Muscle layer of colon (tissue), 2 donors: ENCODE results near the gene MIER2.
"Not testable (repeated sequence)": the region's sequence is repeated elsewhere in the genome, so short reads cannot be mapped to it uniquely, and the experiment has no call there.

ENCODE experiments used
- H3K27ac ChIP-seq: one replicate; pipeline ENCODE4 v1.7.0; 2013; ENCODE audit warnings: low read depth, mild to moderate bottlenecking, low read length, moderate library complexity
- H3K27me3 ChIP-seq, 2 donors: one replicate each; pipeline ENCODE4 v1.7.0; 2013; ENCODE audit warnings: low read length in 2 of 2, mild to moderate bottlenecking in 2 of 2; ENCODE audit not compliant: insufficient read depth in 2 of 2, control insufficient read depth in 1 of 2
- H3K36me3 ChIP-seq: one replicate; pipeline ENCODE4 v1.7.0; 2013; ENCODE audit warnings: mild to moderate bottlenecking, low read length; ENCODE audit not compliant: insufficient read depth
- H3K4me1 ChIP-seq: one replicate; pipeline ENCODE4 v1.7.0; 2013; ENCODE audit warnings: mild to moderate bottlenecking, low read length; ENCODE audit not compliant: insufficient read depth
- H3K4me3 ChIP-seq, 2 donors: one replicate each; pipeline ENCODE4 v1.7.0; 2013; ENCODE audit warnings: low read length in 2 of 2, low read depth in 1 of 2, mild to moderate bottlenecking in 1 of 2, moderate library complexity in 1 of 2
- H3K9ac ChIP-seq: one replicate; pipeline ENCODE4 v1.7.0; 2013; ENCODE audit warnings: low read length
- H3K9me3 ChIP-seq: one replicate; pipeline ENCODE4 v1.7.0; 2013; ENCODE audit warnings: mild to moderate bottlenecking, low read length
- donor health status: abdominal sarcoma.
- donor health status: Adenocarcinoma of cecum.

Gene MIER2

GRCh38 chr19:368630-369024, 24.0 kb upstream of the MIER2 start:
- H3K9ac ChIP-seq: no peak overlapping the region
- peaks cover 0 to 9% of the 10 kb centered on the region in 2 donors for H3K27me3 ChIP-seq
- no peak overlapping the region for H3K27ac ChIP-seq
- no peaks in the 10 kb centered on the region for H3K4me1 ChIP-seq
- H3K9me3 ChIP-seq: no peaks in the 10 kb centered on the region
- H3K36me3 ChIP-seq: no peaks in the 10 kb centered on the region
- no peak overlapping the region for H3K4me3 ChIP-seq

GRCh38 chr19:367963-368629, 23.5 kb upstream of the MIER2 start:
- H3K9me3 ChIP-seq: no peaks in the 10 kb centered on the region
- H3K27me3 ChIP-seq: peaks cover 0 to 4% of the 10 kb centered on the region in 2 donors
- no peaks in the 10 kb centered on the region for H3K4me1 ChIP-seq
- H3K36me3 ChIP-seq: no peaks in the 10 kb centered on the region
- no peak overlapping the region for H3K9ac ChIP-seq
- H3K27ac ChIP-seq: no peak overlapping the region
- no peak overlapping the region for H3K4me3 ChIP-seq

DNA sequence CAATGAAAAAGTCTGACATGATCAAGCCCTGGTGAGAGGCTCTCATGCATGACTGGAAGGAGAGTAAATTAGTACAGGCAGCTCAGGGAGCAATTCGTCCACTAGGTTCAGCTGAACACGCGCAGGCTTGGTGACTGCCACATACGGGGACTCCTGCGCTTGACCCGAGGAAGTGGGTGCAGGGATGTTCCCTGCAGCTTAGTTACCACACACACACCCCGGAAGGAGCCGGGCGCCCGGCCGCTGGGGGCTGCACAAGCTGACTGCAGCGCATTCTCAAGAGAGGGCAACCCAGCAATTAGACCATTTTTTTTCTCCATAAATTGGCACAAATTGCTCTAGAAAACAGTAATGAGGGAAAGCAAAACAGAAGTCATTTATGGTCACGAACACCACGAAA, 23.0 kb upstream of the MIER2 start:
- H3K27me3 ChIP-seq: peaks cover 0 to 3% of the 10 kb centered on the region in 2 donors

DNA sequence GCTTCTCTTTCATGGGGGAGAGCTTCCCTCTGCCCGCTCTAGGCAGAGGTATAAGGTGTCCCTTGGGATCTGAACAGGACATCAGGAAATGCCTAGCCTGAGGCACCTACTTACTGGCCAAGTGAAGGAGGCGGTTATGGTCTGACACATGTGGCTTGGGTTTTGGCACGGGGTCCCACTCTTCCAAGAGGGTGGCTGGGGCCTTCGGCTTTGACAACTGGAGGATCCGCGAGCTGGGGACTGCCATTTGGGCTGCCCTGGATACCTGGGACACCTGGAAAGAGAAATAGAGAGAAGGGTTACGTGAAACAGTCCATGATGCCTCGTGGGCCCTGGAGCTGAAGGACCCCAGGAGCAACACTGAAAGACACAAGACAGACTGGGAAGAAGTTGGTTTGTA, 22.4 kb upstream of the MIER2 start:
- Histone ChIP-seq H3K27ac (no peak overlapping the region), H3K4me1 (no peaks in the 10 kb centered on the region), H3K9me3 (no peaks in the 10 kb centered on the region), H3K9ac (no peak overlapping the region), H3K27me3 (peaks cover 0 to 3% of the 10 kb centered on the region in 2 donors), H3K4me3 (no peak overlapping the region), H3K36me3 (no peaks in the 10 kb centered on the region)

More for the DNA sequence above, 23.0 kb upstream of the MIER2 start:
- Histone ChIP-seq H3K9ac (no peak overlapping the region), H3K27ac (no peak overlapping the region), H3K9me3 (no peaks in the 10 kb centered on the region), H3K4me3 (no peak overlapping the region), H3K4me1 (no peaks in the 10 kb centered on the region), H3K36me3 (no peaks in the 10 kb centered on the region)

GRCh38 chr19:366205-366783, 21.7 kb upstream of the MIER2 start:
- Histone ChIP-seq H3K36me3 (no peaks in the 10 kb centered on the region), H3K9ac (no peak overlapping the region), H3K9me3 (no peaks in the 10 kb centered on the region), H3K27ac (no peak overlapping the region), H3K4me1 (no peaks in the 10 kb centered on the region), H3K4me3 (no peak overlapping the region), H3K27me3 (peaks cover 0 to 3% of the 10 kb centered on the region in 2 donors)

DNA sequence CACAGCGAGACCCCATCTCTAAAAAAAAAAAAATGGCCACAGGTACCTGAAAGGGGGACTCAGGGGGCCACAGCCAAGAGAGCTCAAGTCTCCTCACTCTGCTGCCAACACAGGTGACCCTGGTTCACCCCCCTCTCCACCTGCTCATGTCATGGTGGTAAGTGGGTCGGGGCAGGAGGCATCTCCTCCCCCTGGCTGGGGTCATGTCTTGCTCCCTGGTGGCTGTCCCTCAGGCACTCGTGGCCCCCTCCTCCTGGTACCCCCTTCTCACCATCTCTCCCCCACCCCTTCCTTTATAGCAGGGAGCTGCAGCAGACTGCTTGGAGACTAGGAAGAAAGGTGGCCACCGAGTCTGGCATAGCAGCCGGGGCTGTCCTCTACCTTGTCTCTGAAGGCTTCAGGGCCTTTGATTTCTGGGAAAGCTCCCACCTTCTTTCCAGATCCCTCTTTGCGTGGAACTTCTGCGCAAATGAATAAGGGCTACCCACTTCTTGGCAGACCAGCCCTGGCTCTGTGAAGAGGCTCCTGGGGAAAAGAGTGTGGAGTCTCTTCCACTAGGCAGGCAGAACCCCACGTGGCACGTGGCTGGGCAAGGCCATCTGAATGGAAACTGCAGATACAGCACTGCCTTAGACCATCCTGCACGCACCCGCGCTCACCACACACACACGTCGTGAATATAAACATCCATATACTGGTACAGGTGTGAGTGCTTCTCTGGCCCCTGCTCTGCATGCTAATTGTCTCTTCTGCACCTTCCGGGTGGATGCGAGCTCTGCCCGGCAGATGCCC, 20.1 kb upstream of the MIER2 start:
- no peak overlapping the region for H3K27ac ChIP-seq
- H3K9ac ChIP-seq: no peak overlapping the region
- H3K4me1 ChIP-seq: no peaks in the 10 kb centered on the region
- peaks cover 0 to 3% of the 10 kb centered on the region in 2 donors for H3K27me3 ChIP-seq
- no peaks in the 10 kb centered on the region for H3K9me3 ChIP-seq
- H3K36me3 ChIP-seq: no peaks in the 10 kb centered on the region
- H3K4me3 ChIP-seq: no peak overlapping the region

DNA sequence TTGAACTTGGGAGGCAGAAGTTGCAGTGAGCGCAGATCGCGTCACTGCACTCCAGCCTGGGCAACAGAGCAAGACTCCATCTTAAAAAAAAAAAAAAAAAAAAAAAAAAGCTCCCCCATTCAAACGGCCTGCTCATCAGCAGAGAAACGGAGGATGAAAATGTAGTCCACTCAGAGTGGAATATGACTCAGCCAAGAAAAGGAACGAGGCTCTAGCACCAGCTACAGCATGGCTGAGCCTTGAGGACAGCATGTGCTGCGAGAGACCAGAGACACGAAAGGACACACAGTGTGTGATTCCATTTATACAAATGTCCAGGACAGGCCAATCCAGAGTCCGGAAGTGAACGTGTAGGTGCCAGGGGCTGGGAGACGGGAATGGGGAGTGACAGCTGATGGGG, 18.1 kb upstream of the MIER2 start:
- Histone ChIP-seq H3K27ac (no peak overlapping the region), H3K4me1 (no peaks in the 10 kb centered on the region), H3K4me3 (no peak overlapping the region), H3K36me3 (no peaks in the 10 kb centered on the region), H3K9ac (no peak overlapping the region), H3K27me3 (peaks cover 0 to 3% of the 10 kb centered on the region in 2 donors), H3K9me3 (no peaks in the 10 kb centered on the region)

GRCh38 chr19:362154-362553, 17.6 kb upstream of the MIER2 start:
- H3K9me3 ChIP-seq: no peaks in the 10 kb centered on the region
- no peak overlapping the region for H3K27ac ChIP-seq
- H3K4me3 ChIP-seq: no peak overlapping the region
- no peaks in the 10 kb centered on the region for H3K4me1 ChIP-seq
- peaks cover 0 to 3% of the 10 kb centered on the region in 2 donors for H3K27me3 ChIP-seq
- H3K9ac ChIP-seq: no peak overlapping the region
- H3K36me3 ChIP-seq: no peaks in the 10 kb centered on the region

DNA sequence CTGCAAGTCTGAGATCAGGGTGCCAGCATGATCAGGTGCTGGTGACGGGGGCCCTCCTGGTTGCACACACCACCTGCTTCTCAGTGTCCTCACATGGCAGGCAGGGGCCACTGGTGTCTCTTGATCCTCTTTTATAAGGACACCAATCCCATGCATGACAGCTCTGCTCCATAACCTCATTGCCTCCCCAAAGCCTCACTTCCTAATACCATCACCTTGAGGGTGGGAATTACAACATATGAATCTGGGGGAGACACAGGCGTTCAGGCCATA, 15.0 kb upstream of the MIER2 start:
- Histone ChIP-seq H3K27me3 (peaks cover 0 to 3% of the 10 kb centered on the region in 2 donors), H3K9me3 (no peaks in the 10 kb centered on the region), H3K9ac (no peak overlapping the region), H3K27ac (no peak overlapping the region), H3K36me3 (no peaks in the 10 kb centered on the region), H3K4me1 (no peaks in the 10 kb centered on the region), H3K4me3 (no peak overlapping the region)

DNA sequence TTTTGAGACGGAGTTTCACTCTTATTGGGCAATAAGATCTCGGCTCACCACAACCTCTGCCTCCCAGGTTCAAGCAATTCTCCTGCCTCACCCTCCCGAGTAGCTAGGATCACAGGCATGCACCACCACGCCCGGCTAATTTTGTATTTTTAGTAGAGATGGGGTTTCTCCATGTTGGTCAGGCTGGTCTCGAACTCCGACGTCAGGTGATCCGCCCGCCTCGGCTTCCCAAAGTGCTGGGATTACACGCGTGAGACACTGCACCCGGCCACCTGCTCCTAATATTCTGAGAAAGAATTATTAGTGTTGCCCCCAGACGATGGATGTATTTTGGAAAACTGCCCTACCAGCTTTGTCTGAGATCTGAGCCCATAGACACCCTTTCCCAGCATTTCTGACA, 10.9 kb upstream of the MIER2 start:
- not testable (repeated sequence) for H3K9ac ChIP-seq, H3K4me3 ChIP-seq, H3K36me3 ChIP-seq, H3K4me1 ChIP-seq, H3K27ac ChIP-seq, H3K27me3 ChIP-seq, H3K9me3 ChIP-seq

GRCh38 chr19:355134-355533, 10.5 kb upstream of the MIER2 start:
- Histone ChIP-seq H3K27ac (no peak overlapping the region), H3K4me1 (no peaks in the 10 kb centered on the region), H3K27me3 (peaks cover 0 to 3% of the 10 kb centered on the region in 2 donors), H3K9me3 (peaks cover 4% of the 10 kb centered on the region), H3K9ac (no peak overlapping the region), H3K4me3 (no peak overlapping the region), H3K36me3 (no peaks in the 10 kb centered on the region)
